Activated CD4-positive, CD25-positive, alpha-beta regulatory T cell treated with anti-CD3 and anti-CD28 coated beads, Interleukin-2, amount 50 U/mL, for 72 hours (primary cell): ENCODE results near the gene LRFN2.

Experiments used
- DNase-seq: peaks from one replicate; pipeline ENCODE4 v3.0.0; 2021

Gene LRFN2

DNA sequence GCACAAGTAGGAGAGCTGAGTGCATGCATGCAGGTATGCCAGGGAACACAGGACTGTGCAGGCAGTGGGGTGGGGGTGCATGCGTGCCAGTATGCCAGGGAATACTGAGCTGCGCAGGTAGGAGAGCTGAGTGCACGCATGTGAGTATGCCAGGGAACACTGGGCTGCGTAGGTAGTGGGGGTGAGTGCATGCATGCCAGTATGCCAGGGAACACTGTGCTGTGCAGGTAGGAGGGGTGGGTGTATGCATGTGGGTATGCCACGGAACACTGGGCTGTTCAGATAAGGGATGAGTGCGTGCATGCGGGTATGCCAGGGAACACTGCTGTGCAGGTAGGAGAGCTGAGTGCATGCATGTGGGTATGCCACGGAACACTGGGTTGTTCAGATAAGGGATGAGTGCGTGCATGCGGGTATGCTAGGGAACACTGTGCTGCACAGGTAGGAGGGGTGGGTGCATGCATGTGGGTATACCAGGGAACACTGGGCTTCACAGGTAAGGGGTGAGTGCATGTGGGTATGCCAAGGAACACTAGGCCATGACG is 77.4 kb downstream of the LRFN2 start:
- DNase-seq, result no peak

DNA sequence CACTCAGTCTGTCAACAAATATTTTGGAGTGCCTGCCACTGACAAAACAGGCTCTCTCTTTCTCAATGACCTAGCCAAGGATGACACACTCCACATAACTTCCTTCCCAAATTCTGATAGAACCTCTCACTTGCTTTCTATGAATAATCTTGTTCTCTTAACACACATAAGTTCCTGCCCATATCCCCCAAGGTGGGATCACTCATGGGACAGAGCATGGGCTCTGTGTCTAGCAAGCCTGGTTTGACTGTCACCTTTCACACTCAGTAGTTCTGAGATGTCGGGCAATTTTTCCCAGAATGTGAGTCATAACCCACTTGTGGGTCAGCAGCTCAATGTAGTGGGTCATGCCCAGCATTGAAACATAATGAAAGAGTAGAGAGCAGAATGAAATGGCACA is 78.1 kb downstream of the LRFN2 start:
- DNase-seq, result no peak

DNA sequence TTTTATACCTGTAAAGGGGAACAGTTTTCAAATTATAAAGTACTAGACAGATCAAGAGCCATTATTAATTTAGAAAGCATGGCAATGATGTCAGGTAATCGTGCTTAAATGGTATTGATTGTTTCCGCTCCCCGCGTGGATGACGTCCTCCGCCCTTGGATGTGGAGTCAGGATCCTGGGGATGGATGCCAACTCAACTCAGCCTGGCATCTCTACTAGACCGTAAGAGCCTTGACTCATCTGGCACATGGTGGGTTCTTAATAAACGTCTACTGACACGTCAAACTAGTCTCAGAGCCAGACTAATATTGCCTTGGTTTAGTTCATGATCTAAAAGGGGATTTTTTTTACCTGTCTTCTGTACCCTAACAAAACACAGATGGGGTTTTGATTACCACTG is 80.2 kb downstream of the LRFN2 start:
- DNase-seq, result no peak

DNA sequence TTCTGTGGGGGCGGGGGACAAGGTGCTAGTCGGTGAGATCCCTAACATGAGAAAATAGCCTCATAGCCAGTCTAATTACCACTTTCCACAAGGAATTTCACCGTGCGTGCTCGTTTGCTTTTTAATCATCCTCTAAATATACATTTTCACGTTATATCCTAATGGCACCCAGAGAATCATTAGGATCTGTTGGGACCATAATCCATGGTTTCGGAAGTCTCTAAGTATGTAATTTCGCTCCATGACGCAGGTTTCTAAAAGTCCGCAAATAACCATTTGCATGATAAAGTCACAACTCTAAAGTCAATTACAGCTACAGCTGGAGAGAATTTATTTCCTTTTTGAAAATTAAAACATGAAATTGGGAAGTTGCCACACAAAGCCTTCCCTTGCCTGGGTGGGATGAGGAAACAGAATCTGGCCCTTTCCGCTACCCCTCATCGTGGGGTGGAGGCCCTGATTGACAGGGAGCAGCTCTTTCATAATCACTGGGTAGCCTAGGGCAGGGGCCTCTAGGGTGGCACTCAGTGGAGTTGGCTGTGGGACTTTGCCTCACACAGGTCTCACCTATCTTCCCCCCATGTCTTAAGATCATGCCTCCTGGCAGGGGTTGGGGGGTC is 81.9 kb downstream of the LRFN2 start:
- DNase-seq, result no peak

- DNase-seq, result no peak
These were observed 82.9 kb downstream of the LRFN2 start for GRCh38 chr6:40504274-40504673.

DNA sequence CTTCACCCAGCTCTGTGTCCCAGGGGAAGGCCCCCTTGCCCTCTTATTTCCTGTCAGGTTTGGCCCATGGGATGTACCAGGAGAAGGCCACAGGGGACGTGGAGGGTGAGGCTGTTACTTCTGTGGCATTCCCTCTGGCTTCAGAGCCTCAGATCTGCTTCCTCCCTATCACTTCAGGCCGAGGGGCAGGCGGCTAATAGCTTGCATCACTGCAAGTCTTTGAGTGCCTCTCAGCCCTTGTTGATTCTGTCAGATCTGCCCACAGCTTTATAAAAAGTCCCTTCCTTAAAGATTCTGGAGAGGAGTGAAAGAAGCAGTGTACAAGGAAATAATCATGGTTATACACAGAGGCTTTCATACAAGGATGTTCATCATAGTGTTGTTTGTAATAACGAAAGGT is 86.9 kb downstream of the LRFN2 start:
- DNase-seq, result no peak

DNA sequence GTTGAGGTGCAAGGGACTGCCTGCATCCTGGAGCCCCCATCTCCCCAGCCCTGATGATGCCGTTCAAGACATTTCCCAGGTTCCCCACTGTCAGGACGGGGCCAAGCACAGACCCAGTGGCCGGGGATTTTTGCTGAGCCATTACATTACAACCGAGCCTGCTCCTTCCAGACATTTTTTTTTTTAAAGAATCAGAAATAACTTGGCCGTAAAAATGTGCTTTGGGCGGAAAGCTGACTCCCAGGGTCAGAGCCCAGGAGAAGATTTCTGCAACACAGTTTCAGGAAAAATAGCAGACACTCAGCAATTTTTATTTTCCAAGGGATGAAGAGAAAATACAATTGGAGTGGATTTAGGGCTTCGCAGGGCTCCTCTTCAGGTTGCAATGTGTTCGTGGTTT is 87.9 kb downstream of the LRFN2 start:
- no peak for DNase-seq

DNA sequence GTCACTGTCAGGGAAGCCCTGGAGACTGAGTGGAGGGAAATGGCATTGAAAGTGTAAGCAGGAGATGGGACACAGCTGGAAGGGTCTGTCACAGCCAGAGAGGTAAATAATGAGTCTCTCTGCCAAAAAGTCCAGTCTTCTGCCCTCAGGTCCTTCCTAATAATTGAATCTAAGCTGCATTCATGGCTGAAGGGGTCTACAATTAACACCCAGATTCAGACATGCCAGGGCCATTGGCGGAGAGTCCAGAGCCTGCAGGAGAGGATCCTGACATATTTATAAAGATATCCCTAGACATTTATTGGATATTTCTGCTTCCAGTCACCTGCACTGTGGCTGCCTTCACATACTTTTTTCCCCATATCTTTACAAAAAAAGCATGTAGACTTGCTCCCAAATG is 89.0 kb downstream of the LRFN2 start:
- DNase-seq, result no peak

- DNase-seq, result no peak
These were observed 95.0 kb downstream of the LRFN2 start for GRCh38 chr6:40492187-40492586.

DNA sequence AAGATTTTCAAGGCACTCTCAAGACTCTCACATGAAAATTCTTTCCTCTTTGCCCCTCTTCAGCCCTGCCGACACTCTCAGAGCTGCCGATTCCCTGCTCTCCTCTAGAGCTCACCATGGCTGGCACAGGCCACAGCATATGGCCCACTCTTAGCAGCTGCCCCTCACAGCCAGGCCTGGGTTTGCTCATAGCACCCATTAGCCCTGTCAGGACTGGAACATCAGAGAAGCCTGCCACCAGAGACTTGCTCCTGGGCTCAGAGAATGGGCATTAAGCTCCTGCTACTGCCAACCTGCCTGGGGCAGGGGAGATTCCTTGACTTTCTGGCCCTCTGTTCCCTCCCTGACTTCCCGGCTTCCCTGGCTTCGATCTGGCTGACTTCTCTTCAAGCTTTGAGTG is 96.7 kb downstream of the LRFN2 start:
- DNase-seq, result no peak

- DNase-seq, result no peak
These were observed 97.4 kb downstream of the LRFN2 start for GRCh38 chr6:40489798-40490197.

- DNase-seq, result no peak
These were observed 100.6 kb downstream of the LRFN2 start for GRCh38 chr6:40486576-40486975.

- no peak for DNase-seq
These were observed 101.4 kb downstream of the LRFN2 start for GRCh38 chr6:40485795-40486194.

DNA sequence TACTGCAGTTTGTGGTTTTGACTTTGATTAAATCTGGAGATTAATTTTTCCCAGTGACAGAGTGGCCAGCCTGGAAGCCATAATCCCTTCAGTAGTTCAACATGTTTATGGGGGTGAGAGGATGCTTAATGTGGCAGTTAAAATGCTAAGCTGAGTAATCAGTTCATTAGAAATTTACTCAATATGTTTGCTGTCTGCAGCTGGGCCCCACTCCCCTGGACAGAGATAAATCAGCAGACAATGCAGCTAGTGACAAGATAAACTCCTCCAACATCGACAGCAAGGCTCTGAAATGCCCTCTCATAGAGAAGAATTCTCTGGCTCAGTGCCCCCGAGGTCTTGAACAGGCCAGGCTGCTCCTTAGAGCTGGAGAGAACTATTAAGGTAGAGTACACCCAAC is 101.9 kb downstream of the LRFN2 start:
- DNase-seq, result no peak

DNA sequence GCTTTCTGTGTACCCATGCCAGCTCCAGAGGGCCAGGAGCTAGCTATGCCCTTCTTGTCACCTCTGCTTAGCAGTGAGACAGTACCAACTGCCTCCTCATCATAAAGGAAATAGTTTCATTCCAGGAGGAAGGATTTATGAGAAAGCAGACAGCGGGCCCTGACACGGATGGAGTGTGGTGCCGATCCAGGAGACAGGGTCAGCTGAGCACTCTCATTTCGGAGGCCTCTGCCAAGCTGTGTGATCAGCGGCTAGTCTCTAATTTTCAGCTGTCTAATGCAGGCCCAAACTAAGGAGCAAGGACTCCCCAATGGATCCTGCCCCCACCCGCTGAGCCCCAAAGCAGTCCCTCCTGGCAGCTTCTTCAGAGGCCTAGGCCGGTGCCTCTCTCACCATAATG is 103.1 kb downstream of the LRFN2 start:
- DNase-seq, result no peak

- no peak for DNase-seq
These were observed 104.6 kb downstream of the LRFN2 start for GRCh38 chr6:40482532-40482931.

DNA sequence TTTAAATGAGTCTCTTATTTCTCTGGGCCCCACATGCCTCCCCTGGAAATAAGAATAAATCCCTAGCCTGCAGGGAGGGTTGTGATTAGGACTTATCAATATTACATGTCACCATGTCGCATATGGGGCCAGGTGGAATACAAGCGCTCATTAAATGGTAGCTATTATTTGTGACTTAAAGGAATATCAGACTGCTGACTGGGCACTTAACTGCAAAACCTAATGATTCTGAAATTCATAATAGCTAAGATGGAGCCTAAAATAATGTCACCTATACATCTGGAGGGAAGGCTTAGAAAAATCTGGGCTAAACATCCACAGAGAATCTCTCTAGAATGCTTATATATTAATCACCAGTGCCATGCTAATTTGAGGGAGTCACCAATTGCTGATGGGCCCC is 106.5 kb downstream of the LRFN2 start:
- no peak for DNase-seq

- DNase-seq, result no peak
These were observed 107.5 kb downstream of the LRFN2 start for GRCh38 chr6:40479706-40480105.

DNA sequence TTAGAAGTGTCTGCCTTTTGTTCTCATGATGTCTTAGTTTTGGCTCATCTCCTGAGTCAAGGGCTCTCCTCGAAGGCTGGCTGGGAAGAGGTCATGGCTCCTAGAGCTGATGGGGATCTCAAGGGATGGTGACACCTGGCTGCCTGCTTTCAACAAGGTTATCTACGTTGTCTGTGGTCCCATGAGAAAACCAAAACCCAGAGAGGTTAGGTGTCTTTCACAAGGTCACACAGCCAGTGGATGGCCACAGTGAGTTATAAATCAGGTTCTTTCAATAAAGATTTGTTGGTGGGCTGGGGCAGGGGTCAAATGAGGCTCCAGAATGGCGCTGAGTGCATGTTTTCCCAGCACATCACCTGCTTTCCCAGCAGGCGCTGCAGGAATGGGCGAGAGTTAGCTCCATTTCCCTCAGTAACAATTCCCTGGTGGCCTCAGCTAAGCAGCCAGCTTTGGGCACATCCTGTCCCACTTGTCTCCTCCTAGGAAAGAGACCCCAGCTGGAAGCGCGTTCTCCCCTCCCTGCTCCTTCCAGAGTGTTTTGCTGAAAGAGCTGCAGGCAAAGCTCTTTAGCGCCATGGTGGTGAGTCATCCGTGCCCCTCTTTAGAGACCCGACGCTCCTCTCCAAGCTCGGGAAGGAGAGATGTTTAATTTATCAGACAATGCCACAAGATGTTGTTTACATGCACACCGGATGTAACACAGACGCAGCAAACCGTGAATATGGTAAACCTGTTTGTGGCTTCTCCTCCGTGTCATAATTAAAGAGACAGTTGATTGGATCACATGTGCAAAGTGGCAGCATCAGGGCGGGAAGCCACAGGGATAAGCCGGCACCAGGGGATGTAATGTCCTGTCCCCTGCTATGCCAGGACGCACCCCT is 109.7 kb downstream of the LRFN2 start:
- DNase-seq, result no peak

DNA sequence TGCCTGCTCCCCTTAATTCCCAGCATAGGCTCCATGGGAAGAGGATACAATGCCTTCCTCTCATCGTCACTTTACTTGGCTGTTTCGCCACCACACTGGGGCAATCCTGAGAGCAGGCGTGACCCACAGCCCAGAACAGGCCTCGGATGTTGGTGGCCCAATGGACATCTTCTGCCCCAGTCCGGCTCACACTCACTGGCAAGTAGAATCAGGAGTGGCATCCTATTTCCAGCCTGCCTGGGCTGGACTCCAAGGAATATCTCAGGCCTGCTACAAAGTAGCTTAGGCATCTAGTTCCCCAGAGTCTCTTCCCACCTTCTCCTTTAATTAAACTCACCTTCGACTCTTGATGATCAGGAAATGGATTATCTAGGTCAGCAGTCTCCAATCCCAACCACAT is 110.5 kb downstream of the LRFN2 start:
- no peak for DNase-seq

DNA sequence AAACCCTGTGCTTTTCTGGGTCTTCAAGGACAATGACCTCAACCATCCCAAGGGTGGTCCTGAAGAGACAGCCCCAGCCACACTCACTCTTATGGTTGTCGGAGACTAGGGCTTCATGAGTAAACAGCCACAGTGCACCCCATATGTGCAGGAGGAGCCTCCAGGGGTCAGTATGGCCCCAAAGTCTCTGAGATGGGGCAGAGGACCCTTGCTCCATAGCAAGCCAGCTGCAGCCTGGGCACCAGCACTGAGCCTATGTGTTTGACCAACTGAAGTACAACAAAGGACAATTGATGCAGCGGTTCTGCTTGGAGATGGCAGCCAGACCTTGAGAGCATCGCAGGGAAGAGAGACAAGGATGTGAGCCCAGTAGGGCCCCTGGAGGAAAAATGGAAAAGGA is 112.2 kb downstream of the LRFN2 start:
- DNase-seq, result no peak

DNA sequence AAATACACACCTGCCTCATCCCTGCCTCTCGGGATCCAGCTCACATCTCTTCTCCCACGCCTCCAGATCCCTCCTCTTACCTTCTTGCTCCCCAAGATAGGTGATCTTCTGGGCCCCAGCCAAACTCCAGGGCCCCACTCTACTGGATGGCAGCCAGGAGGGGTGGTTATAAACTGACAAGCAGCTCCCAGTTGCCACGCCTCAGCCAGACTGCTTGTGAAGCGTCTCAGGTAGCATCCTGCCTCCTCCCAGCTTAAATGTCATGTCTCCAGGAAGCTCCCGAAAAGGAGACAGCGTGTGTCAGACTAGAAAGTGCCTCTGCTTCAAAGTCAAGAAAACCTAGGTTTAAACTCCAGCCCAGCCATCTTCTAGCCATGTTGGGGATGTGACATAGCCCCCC is 114.1 kb downstream of the LRFN2 start:
- DNase-seq, result no peak

GRCh38 chr6:40472353-40472752 is 114.8 kb downstream of the LRFN2 start:
- no peak for DNase-seq

- DNase-seq, result no peak
These were observed 115.9 kb downstream of the LRFN2 start for GRCh38 chr6:40471243-40471642.

DNA sequence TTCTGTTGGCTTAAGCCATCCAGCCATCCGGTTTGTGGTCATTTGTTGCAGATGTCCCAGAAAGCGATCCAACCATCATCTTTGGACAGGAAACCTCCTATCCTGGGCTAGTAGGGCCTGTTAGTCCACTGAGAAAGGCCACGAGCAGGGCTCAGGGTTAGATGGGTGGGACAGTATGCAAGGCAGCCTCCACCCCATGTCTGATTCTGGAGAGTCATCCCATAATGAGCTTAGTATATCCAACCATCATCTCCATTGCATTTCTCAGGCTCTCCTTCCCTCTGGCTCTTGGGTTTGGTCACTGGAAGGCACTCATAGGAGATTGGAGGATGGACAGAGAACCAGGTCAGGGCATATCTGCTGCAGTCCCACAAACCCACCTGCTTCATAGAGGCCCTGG is 117.8 kb downstream of the LRFN2 start:
- no peak for DNase-seq
